GM18861 (cell line): ENCODE measurements around the gene ALKBH4.
"Not testable (repeated sequence)": the region's sequence is repeated elsewhere in the genome, so short reads cannot be mapped to it uniquely, and the experiment has no call there.

Source experiments
- ATAC-seq: cut with Tn5 transposase; IDR thresholded peaks from one replicate; pipeline ENCODE4 v1.9.1; 2021; ENCODE audit not compliant: unreplicated experiment

ALKBH4 gene

GRCh38 chr7:102455596-102455995 is 9.1 kb downstream of the ALKBH4 start:
- no peak for ATAC-seq

- ATAC-seq = not testable (repeated sequence)
Observed at GRCh38 chr7:102454932-102455331, 9.7 kb downstream of the ALKBH4 start.

- ATAC-seq = no peak
Observed at GRCh38 chr7:102454468-102454867, 10.2 kb downstream of the ALKBH4 start.

DNA sequence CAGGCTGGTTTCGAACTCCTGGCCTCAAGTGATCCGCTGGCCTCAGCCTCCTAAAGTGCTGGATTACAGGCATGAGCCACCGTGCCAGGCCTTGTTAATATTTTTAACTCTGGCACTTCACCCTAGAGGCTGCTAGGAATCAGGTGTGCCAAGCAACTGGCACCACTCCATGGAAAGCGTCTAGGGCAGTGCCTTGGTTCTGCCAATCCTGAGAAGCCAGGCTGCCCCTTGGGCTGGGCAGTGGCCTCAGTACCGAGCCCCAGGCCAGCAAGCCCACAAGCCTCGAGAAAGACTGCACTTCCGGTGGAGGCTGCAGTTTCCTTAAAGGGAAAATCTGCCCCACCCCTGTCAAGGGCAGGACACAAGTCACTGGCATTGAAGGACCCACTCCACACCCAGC is 11.3 kb downstream of the ALKBH4 start:
- no peak for ATAC-seq

DNA sequence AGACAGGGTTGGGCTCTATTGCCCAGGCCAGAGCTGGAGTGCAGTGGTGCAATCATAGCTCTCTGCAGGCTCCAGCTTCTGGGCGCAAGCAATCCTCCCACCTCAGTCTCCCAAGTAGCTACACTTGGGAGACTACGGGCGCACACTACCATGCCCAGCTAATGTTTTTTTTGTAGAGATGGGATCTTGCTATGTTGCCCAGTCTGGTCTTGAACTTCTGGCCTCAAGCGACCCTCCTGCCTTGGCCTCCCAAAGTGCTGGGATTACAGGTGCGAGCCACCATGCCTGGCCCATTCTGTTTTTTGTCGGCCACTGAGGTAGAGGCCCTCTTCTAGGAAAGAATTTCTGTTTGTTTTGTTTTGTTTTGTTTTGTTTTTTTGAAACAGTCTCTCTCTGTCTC is 12.2 kb downstream of the ALKBH4 start:
- ATAC-seq = no peak

DNA sequence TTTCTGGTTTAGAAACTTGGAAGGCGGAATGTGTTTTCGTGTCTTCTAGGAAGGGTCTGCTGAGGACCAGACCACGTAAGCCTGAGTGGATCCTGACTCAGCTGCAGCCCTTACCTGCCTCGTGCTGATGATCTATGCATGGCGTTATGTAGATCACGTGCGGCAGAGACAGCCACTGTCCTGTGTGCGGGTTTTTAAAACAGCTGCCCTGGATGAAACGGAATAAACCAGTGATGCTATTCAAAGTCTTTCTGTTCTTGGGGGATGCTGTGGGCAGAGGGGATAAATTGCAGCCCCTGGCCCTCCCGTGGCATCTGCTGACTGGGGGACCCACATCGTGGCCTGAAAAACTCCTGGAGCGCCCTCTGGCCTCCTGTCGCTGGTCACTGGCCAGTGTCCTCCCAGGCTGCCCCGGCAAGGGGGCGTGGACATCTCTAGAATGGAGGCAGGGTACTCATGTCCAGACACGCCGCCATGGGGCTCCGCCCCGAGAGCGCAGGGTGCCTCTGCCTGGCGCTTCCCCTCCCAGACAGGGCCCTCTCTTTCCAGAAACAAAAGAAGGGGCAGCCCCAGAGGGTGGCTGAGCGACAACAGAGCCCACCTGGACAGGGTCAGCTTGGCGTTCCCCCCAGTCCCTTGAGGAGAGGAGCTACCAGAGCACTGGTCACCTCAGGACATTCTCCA is 13.2 kb downstream of the ALKBH4 start:
- ATAC-seq = no peak

DNA sequence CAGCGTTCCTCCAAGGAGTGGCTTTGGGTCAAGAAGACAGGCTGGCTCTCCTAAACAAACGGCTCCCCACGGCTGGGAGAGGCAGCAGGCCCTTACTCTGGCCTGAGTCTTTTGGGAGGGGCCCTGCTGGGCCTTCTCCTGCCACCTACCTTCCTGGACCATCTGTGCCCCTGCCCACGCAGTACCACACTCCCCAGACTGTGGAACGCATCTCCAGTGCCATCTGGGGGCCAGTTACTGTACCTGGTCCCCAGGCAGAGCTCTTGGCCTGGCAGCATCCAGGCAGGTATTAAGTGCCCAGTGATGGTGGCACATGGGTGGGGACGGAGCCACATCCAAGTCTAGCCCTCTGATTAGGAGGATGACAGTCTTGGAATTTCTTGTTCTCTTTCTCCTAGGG is 14.4 kb downstream of the ALKBH4 start:
- ATAC-seq = no peak

DNA sequence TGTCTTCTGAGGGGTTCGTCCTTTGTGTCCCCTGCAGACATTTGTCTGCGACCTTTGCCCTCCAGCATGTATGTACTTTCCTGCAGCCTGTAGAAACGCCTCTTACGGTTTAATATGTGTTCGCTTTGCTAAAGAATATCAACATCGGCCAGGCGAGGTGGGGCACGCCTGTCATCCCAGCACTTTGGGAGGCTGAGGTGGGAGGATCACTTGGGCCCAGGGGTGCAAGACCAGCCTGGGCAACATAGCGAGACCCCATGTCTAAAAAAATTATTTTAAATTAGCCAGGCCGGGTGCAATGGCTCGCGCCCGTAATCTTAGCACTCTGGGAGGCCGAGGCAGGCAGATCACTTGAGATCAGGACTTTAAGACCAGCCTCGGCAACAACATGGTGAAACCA is 15.5 kb downstream of the ALKBH4 start:
- no peak for ATAC-seq

DNA sequence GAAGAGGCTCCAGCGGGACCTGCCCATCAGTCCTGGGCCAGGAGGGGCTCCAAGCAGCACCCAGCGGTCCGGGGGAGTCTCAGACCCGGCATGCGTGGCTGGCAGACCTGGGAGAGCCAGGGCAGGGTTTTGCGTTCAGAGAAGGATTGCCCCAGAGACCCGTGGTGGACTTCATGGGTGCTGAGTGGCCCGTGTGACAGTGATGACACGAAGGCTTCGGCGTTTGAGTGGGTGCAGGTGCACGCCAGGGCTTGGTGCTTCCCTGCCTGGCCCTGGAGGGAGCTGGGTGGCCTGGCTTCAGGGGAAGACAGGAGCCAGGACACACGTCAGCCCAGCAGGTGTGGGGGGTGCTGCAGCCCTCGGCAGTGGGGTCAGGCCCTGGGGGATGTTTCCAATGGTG is 17.4 kb downstream of the ALKBH4 start:
- no peak for ATAC-seq

GRCh38 chr7:102446387-102447156 is 18.1 kb downstream of the ALKBH4 start:
- no peak for ATAC-seq

GRCh38 chr7:102445674-102446071 is 19.0 kb downstream of the ALKBH4 start:
- no peak for ATAC-seq

DNA sequence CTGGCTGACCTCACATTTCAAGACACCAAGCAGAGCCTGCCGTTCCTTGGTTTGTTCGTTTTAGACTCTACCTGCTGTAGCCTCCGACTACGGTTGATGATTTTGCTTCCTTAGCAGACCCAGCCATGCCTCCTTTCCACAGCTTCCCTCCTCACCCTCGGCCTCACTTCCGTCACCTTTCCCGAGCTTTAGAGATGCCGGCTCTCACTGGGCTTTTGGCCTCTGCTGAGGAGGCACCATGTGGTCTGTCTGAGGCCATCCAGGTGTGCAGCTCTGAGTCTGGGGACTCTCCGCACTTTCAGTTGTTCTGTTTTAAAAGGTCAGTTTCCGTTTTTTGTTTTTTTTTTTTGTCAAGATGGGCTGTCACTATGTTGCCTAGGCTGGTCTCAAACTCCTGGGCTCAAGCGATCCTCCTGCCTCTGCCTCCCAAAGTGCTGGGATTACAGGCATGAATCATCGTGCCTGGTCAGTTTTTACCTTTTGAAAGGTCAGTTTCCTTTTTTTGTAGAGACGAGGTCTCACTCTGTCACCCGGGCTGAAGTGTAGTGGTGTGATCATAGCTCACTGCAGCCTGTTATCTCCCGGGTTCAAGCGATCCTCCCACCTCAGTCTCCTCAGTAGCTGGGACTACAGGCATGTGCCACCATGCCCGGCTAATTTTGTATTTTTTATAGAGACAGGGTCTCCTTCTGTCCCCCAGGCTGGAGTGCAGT is 19.5 kb downstream of the ALKBH4 start:
- peak; percentile 39 for ATAC-seq

DNA sequence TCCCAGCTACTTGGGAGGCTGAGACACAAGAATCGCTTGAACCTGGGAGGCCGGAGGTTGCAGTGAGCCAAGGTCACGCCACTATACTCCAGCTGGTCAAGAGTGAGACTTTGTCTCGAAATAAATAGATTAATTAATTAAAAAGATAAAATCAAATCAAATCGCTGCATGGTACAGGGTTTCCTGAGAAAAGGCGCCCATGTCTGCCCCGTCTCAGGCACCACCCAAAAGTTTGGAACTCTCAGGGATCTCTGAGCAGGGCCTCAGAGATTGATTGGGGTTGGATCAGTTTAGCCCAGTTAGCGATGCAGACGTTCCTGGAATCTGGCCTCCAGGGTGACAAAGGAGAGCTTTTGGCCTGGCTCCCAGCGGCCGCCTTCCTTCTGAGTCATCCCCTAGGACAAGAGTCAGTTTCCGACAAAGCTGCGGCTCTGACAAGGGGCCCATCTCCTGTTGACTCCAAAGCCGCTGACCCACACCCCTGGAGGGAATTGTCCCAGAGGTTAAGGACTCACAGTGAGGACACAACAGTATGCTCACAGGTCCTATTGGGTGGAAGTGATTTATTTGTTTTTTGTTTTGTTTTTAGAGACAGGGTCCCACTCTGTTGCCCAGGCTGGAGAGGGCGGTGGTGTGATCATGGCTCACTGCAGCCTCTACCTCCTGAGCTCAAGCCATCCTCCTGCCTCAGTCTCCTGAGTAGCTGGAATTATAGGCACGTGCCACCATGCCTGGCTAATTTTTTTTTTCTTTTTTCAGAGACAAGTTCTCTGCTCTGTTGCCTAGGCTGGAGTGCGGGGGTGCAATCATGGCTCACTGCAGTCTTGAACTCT is 24.5 kb downstream of the ALKBH4 start:
- no peak for ATAC-seq

GRCh38 chr7:102436118-102436517 is 28.5 kb downstream of the ALKBH4 start:
- ATAC-seq = no peak

GRCh38 chr7:102434039-102434486 is 30.6 kb downstream of the ALKBH4 start:
- ATAC-seq = no peak

GRCh38 chr7:102433219-102434038 is 31.2 kb downstream of the ALKBH4 start, which contains the start of gene ORAI2:
ORAI2 (plus strand) TSS chr7:102433575; CDS start chr7:102438957, 5,382 bp downstream.
- peak; percentile 50 for ATAC-seq

DNA sequence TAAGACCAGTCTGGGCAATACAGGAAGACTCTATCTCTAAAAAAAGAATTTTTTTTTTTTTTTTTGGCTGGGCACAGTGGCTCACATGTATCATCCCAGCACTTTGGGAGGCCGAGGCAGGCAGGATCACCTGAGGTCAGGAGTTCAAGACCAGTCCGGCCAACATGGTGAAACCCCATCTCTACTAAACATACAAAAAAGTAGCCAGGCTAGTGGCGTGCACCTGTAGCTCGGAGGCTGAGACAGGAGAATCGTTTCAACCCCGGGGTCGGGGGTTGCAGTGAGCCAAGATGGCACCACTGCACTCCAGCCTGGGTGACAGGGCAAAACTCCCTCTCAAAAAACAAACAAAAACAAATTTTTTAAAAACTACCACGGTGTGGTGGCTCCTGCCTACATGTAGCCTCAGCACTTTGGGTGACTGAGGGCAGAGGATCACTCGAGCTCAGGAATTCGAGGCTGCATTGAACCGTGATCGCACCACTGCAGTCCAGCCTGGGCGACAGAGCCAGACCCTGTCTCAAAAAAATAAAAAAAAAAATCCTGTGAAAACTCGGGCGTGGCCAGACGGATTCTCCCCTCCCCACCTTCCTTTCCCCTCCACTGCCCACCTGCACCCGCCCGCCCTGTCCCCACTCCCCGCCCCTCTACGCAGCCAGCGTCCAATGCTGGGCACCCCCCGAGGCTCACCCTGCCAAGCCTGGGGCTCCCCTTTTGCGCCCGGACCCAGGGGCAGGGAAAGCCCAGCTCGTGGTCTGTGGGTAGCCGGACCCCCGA is 32.0 kb downstream of the ALKBH4 start:
- peak; percentile 20 for ATAC-seq

DNA sequence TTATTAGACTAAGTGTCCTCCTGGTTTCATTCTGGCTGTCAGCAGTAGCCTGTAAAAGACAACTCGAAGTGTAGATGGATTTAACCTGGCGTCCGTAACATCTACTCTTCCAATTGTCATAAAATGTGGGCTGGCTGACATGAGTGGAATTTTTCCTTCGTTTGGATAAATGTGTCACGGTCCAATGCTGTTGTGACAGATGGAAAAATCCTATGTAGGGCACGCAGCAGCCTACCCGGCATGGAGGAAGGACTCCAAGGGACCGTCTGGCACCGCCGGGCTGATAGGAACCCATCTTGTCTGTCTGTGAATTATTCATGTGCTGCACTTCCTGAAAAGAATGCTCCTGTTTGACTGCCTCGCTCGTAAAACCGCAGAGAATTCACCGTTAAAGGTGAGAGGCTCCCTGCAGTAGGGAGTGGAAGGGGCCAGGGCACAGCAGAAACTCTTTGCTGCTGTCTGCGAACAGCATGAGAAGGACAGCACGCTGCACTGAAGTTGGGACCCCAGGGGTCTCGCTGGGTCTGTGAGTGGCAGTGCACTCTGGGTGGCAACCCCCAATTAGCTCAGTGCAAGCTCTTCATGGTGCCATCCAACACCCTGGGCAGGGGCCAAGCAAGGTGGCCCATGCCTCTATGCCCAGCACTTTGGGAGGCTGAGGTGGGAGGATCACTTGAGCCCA is 32.9 kb downstream of the ALKBH4 start:
- peak; percentile 30 for ATAC-seq
